ENCODE data around the gene SULF2. TPM values are rescaled to one million over a fixed set of nuclear protein-coding genes. Genes with fewer than 3 reads are reported as not detected.
"Not testable (repeated sequence)": the region's sequence is repeated elsewhere in the genome, so short reads cannot be mapped to it uniquely, and the experiment has no call there.

Gene SULF2
- total RNA-seq, 1 donor from 2014 or later, result 78.2 TPM

DNA sequence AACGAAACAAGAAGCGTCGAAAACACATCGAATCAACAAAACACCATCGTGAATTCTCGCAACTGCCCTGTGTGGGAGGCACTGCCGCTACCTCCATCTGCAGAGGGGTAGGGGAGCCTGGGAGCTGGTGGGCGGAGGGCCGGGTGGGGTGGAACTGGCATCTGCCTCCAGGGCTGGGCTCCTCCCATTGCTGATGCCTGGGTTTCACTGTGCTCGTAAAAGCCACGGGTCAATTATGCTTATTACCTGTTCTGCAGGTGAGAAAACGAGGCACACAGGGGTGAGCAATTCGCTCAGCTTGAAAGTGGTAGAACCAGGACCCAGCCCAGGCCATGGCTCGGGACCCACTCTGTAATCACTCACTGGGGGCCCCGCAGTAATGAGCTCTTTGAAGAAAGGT lies 16.5 kb upstream of the SULF2 start:
- H3K36me3 ChIP-seq (ENCODE audit: control insufficient read depth, insufficient read depth, low read length), result no peaks in the 10 kb centered on the region
- H3K27me3 ChIP-seq (ENCODE audit: control insufficient read depth, insufficient read depth, low read length), result no peaks in the 10 kb centered on the region
- no peak for DNase-seq (ENCODE audit: low read depth)
- TF ChIP-seq, protein P1, sequence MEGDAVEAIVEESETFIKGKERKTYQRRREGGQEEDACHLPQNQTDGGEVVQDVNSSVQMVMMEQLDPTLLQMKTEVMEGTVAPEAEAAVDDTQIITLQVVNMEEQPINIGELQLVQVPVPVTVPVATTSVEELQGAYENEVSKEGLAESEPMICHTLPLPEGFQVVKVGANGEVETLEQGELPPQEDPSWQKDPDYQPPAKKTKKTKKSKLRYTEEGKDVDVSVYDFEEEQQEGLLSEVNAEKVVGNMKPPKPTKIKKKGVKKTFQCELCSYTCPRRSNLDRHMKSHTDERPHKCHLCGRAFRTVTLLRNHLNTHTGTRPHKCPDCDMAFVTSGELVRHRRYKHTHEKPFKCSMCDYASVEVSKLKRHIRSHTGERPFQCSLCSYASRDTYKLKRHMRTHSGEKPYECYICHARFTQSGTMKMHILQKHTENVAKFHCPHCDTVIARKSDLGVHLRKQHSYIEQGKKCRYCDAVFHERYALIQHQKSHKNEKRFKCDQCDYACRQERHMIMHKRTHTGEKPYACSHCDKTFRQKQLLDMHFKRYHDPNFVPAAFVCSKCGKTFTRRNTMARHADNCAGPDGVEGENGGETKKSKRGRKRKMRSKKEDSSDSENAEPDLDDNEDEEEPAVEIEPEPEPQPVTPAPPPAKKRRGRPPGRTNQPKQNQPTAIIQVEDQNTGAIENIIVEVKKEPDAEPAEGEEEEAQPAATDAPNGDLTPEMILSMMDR (IDR thresholded peaks at IDR 0.05; ENCODE audit: insufficient read depth, low read length, poor library complexity, severe bottlenecking), result no peak
- H3K4me3 ChIP-seq (ENCODE audit: low read depth, low read length), result no peak overlapping the region

DNA sequence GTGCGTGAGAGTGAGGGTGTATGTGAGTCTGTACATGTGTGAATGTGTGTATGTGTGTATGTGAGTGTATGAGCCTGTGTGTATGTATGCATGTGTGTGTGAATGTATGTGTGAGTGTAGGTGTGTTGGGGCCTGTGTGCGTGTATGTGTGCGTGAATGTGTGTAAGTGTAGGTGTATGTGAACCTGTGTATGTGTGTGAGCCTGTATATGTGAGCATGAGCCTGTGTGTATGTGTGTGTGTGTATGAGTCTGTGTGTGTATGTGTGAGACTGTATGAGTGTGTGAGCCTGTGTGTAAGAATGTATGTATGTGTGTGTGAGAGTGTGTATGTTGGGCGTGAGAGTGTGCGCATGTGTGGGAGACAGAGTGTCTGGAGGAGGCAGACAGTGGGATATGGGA lies 15.8 kb upstream of the SULF2 start:
- DNase-seq (ENCODE audit: low read depth), result no peak
- H3K36me3 ChIP-seq (ENCODE audit: control insufficient read depth, insufficient read depth, low read length), result no peaks in the 10 kb centered on the region
- no peaks in the 10 kb centered on the region for H3K27me3 ChIP-seq (ENCODE audit: control insufficient read depth, insufficient read depth, low read length)
- TF ChIP-seq, protein P1 (IDR thresholded peaks at IDR 0.05; ENCODE audit: insufficient read depth, low read length, poor library complexity, severe bottlenecking), result no peak
- no peak overlapping the region for H3K4me3 ChIP-seq (ENCODE audit: low read depth, low read length)

DNA sequence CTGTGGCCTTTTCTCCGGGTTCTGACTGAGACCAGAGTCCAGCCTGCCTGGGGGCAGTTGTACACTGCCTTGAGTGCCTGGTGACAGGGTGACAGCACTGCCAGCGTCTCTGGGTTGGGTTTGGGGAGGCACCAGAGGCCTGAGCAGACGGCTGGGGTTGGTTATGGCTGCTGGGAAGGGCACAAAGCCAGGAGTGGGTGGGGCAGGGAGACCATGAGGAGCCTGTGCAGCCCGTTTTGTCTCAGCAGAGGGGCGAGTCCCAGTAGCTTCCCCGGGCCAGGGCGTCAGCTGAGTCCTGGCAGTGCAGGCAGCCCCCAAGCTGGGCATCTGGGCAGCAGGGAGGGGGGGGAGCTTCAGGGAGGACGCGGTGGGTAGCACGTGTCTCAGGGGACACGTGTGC lies 15.3 kb upstream of the SULF2 start:
- Histone ChIP-seq H3K27me3 (ENCODE audit: control insufficient read depth, insufficient read depth, low read length) (no peaks in the 10 kb centered on the region), H3K4me3 (ENCODE audit: low read depth, low read length) (no peak overlapping the region), H3K36me3 (ENCODE audit: control insufficient read depth, insufficient read depth, low read length) (no peaks in the 10 kb centered on the region)
- TF ChIP-seq, protein P1 (IDR thresholded peaks at IDR 0.05; ENCODE audit: insufficient read depth, low read length, poor library complexity, severe bottlenecking), result no peak
- no peak for DNase-seq (ENCODE audit: low read depth)

DNA sequence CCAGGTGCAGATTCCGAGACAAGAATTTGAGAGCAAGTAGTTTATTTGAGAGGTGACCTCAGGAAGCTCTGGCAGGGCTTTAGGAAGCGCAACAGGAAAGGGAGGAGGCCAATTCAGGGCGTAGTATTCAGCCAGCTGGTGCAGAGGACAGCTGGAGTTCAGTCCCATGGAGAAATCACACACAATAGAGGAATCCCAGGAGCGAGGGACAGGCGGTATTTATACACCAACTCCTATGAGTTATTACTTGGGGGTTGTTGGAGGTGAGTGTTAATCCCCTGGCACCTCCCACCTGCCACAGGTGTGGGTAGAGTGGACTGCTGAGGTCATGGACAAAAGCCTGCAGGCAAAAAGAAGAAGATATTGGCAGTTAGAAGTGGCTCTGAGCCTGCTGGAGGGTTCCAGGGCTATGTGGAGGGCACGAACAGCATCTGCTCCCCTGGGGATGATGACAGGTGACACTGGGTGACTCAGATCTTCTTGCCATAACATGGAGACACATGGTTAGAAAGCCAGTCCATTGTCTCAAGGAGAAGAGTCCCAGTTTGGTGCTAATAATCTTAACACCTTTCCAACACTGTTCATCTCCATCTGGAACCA lies 13.9 kb upstream of the SULF2 start:
- no peak for DNase-seq (ENCODE audit: low read depth)
- Histone ChIP-seq H3K27me3 (ENCODE audit: control insufficient read depth, insufficient read depth, low read length) (no peaks in the 10 kb centered on the region), H3K36me3 (ENCODE audit: control insufficient read depth, insufficient read depth, low read length) (no peaks in the 10 kb centered on the region), H3K4me3 (ENCODE audit: low read depth, low read length) (no peak overlapping the region)
- TF ChIP-seq, protein P1 (IDR thresholded peaks at IDR 0.05; ENCODE audit: insufficient read depth, low read length, poor library complexity, severe bottlenecking), result no peak

DNA sequence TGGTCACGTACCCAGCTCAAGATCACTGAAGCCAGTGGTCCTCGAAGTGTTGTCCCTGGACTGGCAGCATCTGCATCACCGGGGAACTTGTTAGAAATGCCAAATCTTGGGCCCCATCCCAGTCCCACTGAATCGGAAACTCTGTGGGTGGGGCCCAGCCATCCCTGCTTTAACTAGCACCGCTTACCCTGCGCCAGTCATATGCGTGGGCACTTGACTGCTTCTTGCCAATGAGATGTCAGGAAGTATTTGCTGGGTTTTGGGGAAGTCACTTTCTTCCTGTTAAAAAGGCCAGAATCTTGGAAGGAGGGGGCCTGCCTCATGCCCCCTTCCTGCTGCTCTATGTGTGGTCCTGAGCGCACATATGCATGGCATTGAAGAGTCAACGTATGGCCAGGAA lies 11.7 kb upstream of the SULF2 start:
- H3K27me3 ChIP-seq (ENCODE audit: control insufficient read depth, insufficient read depth, low read length), result no peaks in the 10 kb centered on the region
- TF ChIP-seq, protein P1 (IDR thresholded peaks at IDR 0.05; ENCODE audit: insufficient read depth, low read length, poor library complexity, severe bottlenecking), result no peak
- no peak for DNase-seq (ENCODE audit: low read depth)
- no peaks in the 10 kb centered on the region for H3K36me3 ChIP-seq (ENCODE audit: control insufficient read depth, insufficient read depth, low read length)
- H3K4me3 ChIP-seq (ENCODE audit: low read depth, low read length), result no peak overlapping the region

DNA sequence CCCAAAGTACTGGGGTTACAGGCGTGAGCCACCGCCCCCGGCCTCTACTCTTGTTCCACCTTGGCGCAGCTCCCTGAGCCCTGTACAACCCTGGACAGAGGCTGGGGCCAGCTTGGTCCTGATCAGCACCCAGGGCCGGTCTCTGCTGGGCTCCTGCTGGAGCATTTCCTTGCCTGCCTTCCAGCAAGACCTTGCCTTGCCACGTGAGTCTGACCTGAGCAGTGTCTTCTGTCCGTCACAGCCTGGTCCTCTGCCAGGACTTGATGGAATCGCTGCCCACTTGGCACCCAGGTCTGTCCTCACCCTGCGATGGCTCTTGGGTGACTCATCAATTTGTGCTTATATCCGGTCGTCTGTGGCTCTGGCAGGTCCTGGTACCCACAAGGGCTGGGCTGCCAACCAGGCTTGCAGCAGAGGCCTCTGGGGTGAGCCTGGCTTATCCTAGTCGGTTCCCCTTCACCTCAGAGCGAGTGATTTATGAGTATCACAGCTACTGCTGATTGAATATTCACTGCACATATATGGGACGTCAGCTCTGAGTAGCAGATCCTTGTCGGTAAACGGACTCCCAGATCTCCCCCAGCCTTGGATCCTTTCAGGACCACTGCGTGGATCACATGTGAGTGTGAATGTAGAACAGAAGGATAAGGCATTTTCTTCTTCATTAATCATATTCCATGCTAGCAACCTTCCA lies 10.1 kb upstream of the SULF2 start:
- TF ChIP-seq, protein P1 (IDR thresholded peaks at IDR 0.05; ENCODE audit: insufficient read depth, low read length, poor library complexity, severe bottlenecking), result no peak
- Histone ChIP-seq H3K4me3 (ENCODE audit: low read depth, low read length) (no peak overlapping the region), H3K27me3 (ENCODE audit: control insufficient read depth, insufficient read depth, low read length) (no peaks in the 10 kb centered on the region), H3K36me3 (ENCODE audit: control insufficient read depth, insufficient read depth, low read length) (no peaks in the 10 kb centered on the region)
- no peak for DNase-seq (ENCODE audit: low read depth)

DNA sequence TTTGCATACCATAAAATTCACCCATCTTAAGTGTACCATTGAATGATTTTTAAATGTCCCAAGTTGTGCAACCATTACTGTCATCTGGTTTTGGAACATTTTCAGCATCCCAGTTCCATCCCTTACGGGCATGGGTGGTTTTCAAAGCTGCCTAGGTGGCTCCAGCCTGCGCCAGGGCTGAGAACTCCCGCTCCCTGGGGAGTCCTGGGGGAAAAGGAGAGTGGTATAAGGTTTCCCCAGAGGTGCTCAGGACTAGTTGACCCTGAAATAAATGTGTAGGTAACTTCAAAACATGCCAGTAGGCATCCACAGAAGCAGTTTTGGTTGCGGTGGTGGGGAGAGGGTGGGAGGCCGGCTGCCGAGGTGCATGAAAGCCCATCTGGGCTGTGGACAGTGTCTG lies 9.0 kb upstream of the SULF2 start:
- not testable (repeated sequence) for H3K4me3 ChIP-seq (ENCODE audit: low read depth, low read length); H3K27me3 ChIP-seq (ENCODE audit: control insufficient read depth, insufficient read depth, low read length); DNase-seq (ENCODE audit: low read depth); H3K36me3 ChIP-seq (ENCODE audit: control insufficient read depth, insufficient read depth, low read length)
